OCI-LY1 (cell line): Measurements from ENCODE around the gene TECTB.

Experiments
- H2AFZ ChIP-seq: fragments of 200-600 bp; sonication (generic), shearing (Covaris generic); 2 replicates; pipeline ENCODE4 v1.6.0; 2014; ENCODE audit warnings: antibody characterized with exemption, mild to moderate bottlenecking, low read length
- H3F3A ChIP-seq: fragments of 200-600 bp; sonication (generic), shearing (Covaris generic); 2 replicates; pipeline ENCODE4 v1.6.0; 2014; ENCODE audit warnings: mild to moderate bottlenecking, antibody characterized with exemption, low read length, moderate library complexity; ENCODE audit not compliant: insufficient read depth
- H3K27ac ChIP-seq: fragments of 200-600 bp; sonication (generic); 2 replicates; pipeline ENCODE4 v1.5.1; 2014; ENCODE audit warnings: low read length, mixed run types, mild to moderate bottlenecking, low read depth; ENCODE audit not compliant: poor library complexity, severe bottlenecking
- H3K27me3 ChIP-seq: fragments of 200-600 bp; sonication (generic); 2 replicates; pipeline ENCODE4 v1.6.0; 2014; ENCODE audit warnings: antibody characterized with exemption, mild to moderate bottlenecking, low read length, moderate library complexity; ENCODE audit not compliant: insufficient read depth
- H3K36me3 ChIP-seq: fragments of 200-600 bp; sonication (generic); 2 replicates; pipeline ENCODE4 v1.6.1; 2014; ENCODE audit warnings: mild to moderate bottlenecking, antibody characterized with exemption, low read length, moderate library complexity, mixed read lengths; ENCODE audit not compliant: insufficient read depth
- H3K4me1 ChIP-seq: fragments of 200-600 bp; sonication (generic); 2 replicates; pipeline ENCODE4 v1.5.1; 2014; ENCODE audit warnings: mild to moderate bottlenecking, low read length, moderate library complexity; ENCODE audit not compliant: insufficient read depth, severe bottlenecking
- H3K4me2 ChIP-seq: fragments of 200-600 bp; sonication (generic), shearing (Covaris generic); 2 replicates; pipeline ENCODE4 v1.6.1; 2014; ENCODE audit warnings: low read length
- H3K4me3 ChIP-seq: fragments of 200-600 bp; sonication (generic); 2 replicates; pipeline ENCODE4 v1.5.1; 2014; ENCODE audit warnings: low read length, low read depth, mild to moderate bottlenecking, mixed read lengths; ENCODE audit not compliant: poor library complexity, severe bottlenecking
- H3K79me2 ChIP-seq: fragments of 200-600 bp; shearing (Covaris generic); 2 replicates; pipeline ENCODE4 v1.6.1; 2016; ENCODE audit warnings: mixed run types, low read length, mixed read lengths; ENCODE audit not compliant: insufficient read depth
- H3K9ac ChIP-seq: fragments of 200-600 bp; sonication (generic), shearing (Covaris generic); 2 replicates; pipeline ENCODE4 v1.6.1; 2014; ENCODE audit warnings: mild to moderate bottlenecking, low read length, mixed read lengths
- H3K9me2 ChIP-seq: fragments of 200-600 bp; sonication (generic), shearing (Covaris generic); 2 replicates; pipeline ENCODE4 v1.6.1; 2014; ENCODE audit warnings: low read depth, mild to moderate bottlenecking, low read length, mixed read lengths
- H3K9me3 ChIP-seq: fragments of 200-600 bp; shearing (Covaris generic); 2 replicates; pipeline ENCODE4 v1.6.1; 2014; ENCODE audit warnings: low read length, mixed read lengths
- H4K20me1 ChIP-seq: fragments of 200-600 bp; sonication (generic), shearing (Covaris generic); 2 replicates; pipeline ENCODE4 v1.6.0; 2016; ENCODE audit warnings: mild to moderate bottlenecking, low read length; ENCODE audit not compliant: insufficient read depth
- EZH2 ChIP-seq: fragments of 200-600 bp; sonication (generic), shearing (Covaris generic); IDR thresholded peaks from 2 replicates; pipeline ENCODE4 v1.8.0; 2017; ENCODE audit warnings: borderline replicate concordance, mixed run types, mild to moderate bottlenecking, antibody characterized with exemption, low read length, moderate library complexity, mixed read lengths
- TF ChIP-seq, protein P1 (sequence below): fragments of 200-600 bp; sonication (generic), shearing (Covaris generic); IDR thresholded peaks from 2 replicates; pipeline ENCODE4 v1.5.1; 2017; ENCODE audit warnings: mild to moderate bottlenecking, antibody characterized with exemption, low read length, moderate library complexity, mixed read lengths

TECTB gene

DNA sequence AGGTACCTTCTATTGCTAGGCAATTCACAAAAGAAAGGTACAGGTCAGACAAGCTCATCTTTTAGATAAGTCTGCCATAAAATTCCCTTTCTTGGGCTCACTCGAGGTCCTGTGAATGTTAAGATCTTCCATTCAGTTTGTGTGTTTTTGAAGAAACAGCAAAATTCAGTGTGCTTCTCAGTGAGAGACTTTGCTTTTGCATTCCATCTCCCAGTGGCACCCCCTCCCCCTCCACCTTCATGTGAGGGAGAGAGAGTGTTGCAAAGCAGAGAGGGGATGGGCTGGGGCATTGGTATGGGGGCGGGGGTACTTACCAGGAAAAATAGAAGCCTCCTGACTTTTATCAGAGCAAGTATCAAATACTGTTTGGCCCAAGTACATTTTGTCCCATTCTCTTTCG is 3.8 kb upstream of the TECTB start:
- Histone ChIP-seq H3K9me2 (no peaks in the 10 kb centered on the region), H3K9me3 (no peaks in the 10 kb centered on the region), H3K4me2 (no peak overlapping the region), H3K4me3 (no peak overlapping the region), H3K27me3 (no peaks in the 10 kb centered on the region), H3K9ac (no peak overlapping the region), H3K79me2 (no peaks in the 10 kb centered on the region), H3K27ac (no peak overlapping the region), H3F3A (no peaks in the 10 kb centered on the region), H4K20me1 (no peaks in the 10 kb centered on the region), H2AFZ (no peak overlapping the region), H3K4me1 (no peaks in the 10 kb centered on the region), H3K36me3 (no peaks in the 10 kb centered on the region)
- TF ChIP-seq, protein P1, sequence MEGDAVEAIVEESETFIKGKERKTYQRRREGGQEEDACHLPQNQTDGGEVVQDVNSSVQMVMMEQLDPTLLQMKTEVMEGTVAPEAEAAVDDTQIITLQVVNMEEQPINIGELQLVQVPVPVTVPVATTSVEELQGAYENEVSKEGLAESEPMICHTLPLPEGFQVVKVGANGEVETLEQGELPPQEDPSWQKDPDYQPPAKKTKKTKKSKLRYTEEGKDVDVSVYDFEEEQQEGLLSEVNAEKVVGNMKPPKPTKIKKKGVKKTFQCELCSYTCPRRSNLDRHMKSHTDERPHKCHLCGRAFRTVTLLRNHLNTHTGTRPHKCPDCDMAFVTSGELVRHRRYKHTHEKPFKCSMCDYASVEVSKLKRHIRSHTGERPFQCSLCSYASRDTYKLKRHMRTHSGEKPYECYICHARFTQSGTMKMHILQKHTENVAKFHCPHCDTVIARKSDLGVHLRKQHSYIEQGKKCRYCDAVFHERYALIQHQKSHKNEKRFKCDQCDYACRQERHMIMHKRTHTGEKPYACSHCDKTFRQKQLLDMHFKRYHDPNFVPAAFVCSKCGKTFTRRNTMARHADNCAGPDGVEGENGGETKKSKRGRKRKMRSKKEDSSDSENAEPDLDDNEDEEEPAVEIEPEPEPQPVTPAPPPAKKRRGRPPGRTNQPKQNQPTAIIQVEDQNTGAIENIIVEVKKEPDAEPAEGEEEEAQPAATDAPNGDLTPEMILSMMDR = no peak
- TF ChIP-seq EZH2 = no peak

DNA sequence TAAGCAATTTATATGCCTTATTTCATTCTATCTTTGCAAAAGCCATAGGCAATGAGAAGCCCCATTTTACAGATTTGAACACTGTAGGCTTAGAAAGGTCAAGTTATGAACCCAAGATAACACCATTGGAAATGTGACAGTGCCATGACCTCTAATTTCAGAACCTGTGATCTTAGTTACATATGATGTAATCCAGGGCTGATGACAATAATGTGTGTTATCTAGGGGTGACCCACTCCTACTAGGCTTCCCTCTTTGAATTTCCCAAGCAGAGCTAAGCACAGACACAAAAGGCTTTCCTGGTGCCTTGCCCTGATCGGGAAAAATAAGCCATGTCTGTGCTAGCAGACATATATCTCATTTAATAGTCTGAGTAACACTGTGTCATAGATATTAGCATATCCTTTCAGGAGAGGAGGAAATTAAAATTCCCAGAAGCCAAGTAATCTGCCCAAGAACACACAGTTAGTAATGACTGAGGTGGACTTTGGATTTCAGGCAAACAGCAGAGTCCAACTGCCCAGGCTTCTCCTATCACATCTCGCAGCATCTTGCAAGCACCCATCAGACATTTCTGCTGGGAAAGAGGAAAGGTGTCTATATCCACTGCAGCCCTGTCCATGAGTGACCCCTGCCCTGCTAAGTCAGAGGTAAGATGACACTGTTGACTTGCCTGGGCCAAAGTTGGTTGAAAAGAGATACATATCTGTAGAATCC is 2.8 kb upstream of the TECTB start:
- Histone ChIP-seq H4K20me1 (no peaks in the 10 kb centered on the region), H3K36me3 (no peaks in the 10 kb centered on the region), H3K27ac (no peak overlapping the region), H3K9ac (no peak overlapping the region), H3K9me3 (no peaks in the 10 kb centered on the region), H3K27me3 (no peaks in the 10 kb centered on the region), H2AFZ (no peak overlapping the region), H3K4me2 (no peak overlapping the region), H3K4me1 (no peaks in the 10 kb centered on the region), H3K79me2 (no peaks in the 10 kb centered on the region), H3K9me2 (no peaks in the 10 kb centered on the region), H3K4me3 (no peak overlapping the region), H3F3A (no peaks in the 10 kb centered on the region)
- TF ChIP-seq, protein P1 = no peak
- no peak for TF ChIP-seq EZH2

DNA sequence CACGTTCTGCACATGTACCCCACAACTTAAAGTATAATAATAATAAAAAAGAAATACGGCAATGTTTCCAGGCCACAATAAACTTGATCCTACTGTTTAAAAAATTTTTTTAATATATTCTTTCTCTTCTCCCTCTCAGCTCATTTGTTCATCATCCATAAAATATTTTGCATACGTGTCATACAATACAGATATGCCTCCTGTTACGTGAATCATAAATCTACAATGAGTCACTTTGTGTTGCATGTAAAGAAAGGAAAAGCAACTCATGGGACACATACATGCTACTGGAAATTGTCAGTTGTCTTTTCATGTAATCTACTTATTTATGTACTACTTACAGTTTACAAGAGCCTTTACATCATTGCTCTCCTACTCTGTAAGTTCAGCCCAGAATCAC is 1.1 kb upstream of the TECTB start:
- Histone ChIP-seq H2AFZ (no peak overlapping the region), H4K20me1 (no peaks in the 10 kb centered on the region), H3K4me2 (no peak overlapping the region), H3K79me2 (no peaks in the 10 kb centered on the region), H3K27ac (no peak overlapping the region), H3K27me3 (no peaks in the 10 kb centered on the region), H3K4me3 (no peak overlapping the region), H3K9me3 (no peaks in the 10 kb centered on the region), H3K36me3 (no peaks in the 10 kb centered on the region), H3F3A (no peaks in the 10 kb centered on the region), H3K4me1 (no peaks in the 10 kb centered on the region), H3K9me2 (no peaks in the 10 kb centered on the region), H3K9ac (no peak overlapping the region)
- TF ChIP-seq EZH2 = no peak
- TF ChIP-seq, protein P1 = no peak
